Vein endothelial cell (primary cell): ENCODE results near the gene TCFL5. TPM values are rescaled to one million over a fixed set of nuclear protein-coding genes. Genes with fewer than 3 reads are reported as not detected.

Experiments used
- small RNA-seq: library from RNA; depleted of rRNA; stranded (forward); fragments of <200 nt; gene quantifications from one replicate; pipeline ENCODE3, GENCODE V24; 2012
- total RNA-seq: library from RNA; depleted of rRNA; stranded (reverse); fragments of >200 nt; gene quantifications from 2 replicates; pipeline ENCODE4 v1.2.3, GENCODE V29; 2012

TCFL5 gene
- total RNA-seq = 10.1 and 11.4 TPM in 2 replicates

DNA sequence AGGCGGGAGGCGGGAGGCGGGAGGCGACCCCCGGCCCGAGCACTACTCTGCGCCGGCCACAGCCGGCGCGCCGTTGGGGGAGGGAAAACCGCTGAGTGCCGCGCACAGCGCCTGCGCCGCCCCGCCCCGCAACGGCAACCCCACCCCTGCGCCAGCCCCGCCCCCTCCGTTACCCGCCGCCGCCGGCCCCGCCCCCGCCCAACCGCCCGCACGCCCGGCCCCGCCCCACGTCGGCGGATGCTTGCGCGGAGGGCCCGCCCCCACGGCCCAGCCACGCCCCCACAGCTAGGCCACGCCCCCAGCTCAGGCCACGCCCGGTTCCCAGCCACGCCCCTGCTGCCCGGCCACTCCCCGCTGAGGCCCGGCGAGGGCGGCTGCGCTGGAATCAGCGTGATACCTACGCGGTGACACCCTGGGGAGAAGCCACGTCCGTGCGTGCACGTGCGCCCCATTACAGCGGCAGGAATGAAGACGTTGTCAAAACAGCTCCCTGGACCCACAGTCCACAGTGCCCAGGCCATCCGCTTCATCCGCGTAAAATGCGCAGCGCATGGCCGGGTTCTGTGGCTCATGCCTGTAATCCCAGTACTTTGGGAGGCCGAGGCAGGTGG, at the start of gene TCFL5:
Gene TCFL5, minus strand, starts transcription at position 97 of the 611 bp plus-strand sequence. CDS start 152 bp downstream, outside the sequence.

DNA sequence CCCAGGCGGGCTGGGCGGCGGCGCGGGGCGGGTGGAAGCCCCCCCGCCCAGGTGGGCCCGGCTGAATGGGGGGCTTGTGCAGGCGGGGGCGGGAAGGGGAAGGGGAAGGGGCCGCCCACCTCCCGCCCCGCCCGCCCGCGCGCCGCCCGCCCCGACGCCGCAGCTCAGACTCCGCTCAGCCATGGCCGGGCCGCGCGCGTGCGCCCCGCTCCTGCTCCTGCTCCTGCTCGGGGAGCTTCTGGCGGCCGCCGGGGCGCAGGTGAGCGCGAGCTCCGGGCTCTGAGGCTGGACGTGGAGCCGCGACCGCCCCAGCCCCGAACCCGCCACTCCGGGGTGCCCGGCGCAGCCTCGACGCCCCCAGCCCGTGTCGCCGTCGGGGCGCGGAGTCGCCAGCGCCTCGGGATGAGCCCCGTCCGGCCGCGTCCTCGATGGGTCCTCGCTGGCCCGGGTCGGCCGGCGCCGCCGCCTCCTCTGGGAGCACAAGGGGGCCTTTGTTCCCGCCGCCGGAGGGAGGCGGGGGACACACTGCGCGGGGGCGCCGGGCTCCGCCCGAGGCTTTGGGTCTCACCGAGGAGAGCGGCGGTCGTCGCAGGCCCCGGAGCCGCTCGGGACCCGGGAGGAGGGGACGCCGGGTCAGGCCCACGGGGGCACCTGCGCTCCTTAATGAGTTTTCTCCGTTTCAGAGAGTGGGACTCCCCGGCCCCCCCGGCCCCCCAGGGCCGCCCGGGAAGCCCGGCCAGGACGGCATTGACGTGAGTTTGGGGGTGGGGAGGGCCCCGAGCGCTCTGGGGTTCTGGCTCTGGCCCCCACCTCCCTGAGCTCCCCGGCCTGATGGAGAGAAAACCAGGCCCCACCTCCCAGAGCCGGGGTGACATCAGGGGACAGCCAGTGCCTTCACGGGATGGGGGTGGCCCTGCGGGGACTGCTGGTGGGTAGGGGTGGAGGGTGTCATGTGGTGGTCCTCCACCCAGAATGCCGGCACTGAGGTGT, 44.4 kb downstream of the TCFL5 start, which contains the start of gene COL9A3:
Gene COL9A3, plus strand, starts transcription at position 167 of the 990 bp plus-strand sequence. Its CDS starts 15 bp downstream, at position 182.

DNA sequence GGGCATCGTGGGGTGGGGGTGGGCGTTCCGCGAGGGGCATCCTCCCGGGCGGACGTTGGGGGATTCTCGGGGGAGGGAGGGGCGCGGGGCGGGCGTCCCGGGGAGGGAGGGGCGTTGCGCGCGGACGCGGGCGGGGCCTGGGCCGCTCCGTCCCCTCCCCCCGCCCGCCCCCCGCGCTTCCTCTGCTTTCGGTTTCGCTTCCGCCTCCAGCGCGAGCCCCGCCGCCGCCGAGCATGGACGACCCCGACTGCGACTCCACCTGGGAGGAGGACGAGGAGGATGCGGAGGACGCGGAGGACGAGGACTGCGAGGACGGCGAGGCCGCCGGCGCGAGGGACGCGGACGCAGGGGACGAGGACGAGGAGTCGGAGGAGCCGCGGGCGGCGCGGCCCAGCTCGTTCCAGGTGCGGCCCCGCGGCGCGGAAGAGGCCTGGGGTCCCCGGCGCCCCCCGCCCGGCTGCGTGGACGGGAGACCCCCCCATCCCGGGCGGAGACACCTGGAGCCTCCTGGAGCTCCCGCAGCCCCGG, 56.9 kb downstream of the TCFL5 start, which contains the start of gene OGFR:
Gene OGFR, plus strand, starts transcription at position 209 of the 528 bp plus-strand sequence. Its CDS starts 25 bp downstream, at position 234.

Small RNA genes within 50 kb of the gene (small RNA-seq; reads per million reads assigned to genes)
- gene DPH3P1 = not detected

Other genes with a start within 250 kb of the TCFL5 start
- gene SLCO4A1, start 219.3 kb downstream of the TCFL5 start, total RNA-seq = 1.6 and 3.1 TPM in 2 replicates
- gene NTSR1, start 153.0 kb downstream of the TCFL5 start, total RNA-seq = not detected in 2 replicates
- gene MRGBP, start 65.3 kb downstream of the TCFL5 start, total RNA-seq = 21.2 and 22.9 TPM in 2 replicates
- gene OGFR, start 57.0 kb downstream of the TCFL5 start, total RNA-seq = 34.5 and 34.9 TPM in 2 replicates
- 0.19 and 0.65 TPM in 2 replicates for gene COL9A3, start 44.8 kb downstream of the TCFL5 start, total RNA-seq
- gene DIDO1, start 64.7 kb upstream of the TCFL5 start, total RNA-seq = 54.9 and 55.2 TPM in 2 replicates
- 41.7 and 45.4 TPM in 2 replicates for gene GID8, start 76.3 kb upstream of the TCFL5 start, total RNA-seq
- gene SLC17A9, start 90.9 kb upstream of the TCFL5 start, total RNA-seq = 15.4 and 17.7 TPM in 2 replicates
- gene BHLHE23, start 145.1 kb upstream of the TCFL5 start, total RNA-seq = not detected in 2 replicates